Natural killer cell treated with Interleukin-12 subunit alpha and Interleukin-12 subunit beta and Interleukin-15 and Interleukin-18, amount 100 ng/mL, for 72 hours (primary cell): ENCODE results near the gene NOL4L. TPM values are rescaled to one million over a fixed set of nuclear protein-coding genes. Genes with fewer than 3 reads are reported as not detected.

Experiments used
- ATAC-seq, 2 donors: fragments of 150-1000 bp; cut with Tn5 transposase in 1 of 2; sonication (Bioruptor Pico), chemical (Tn5 transposase) in 1 of 2; 2 replicates each; pipeline ENCODE4 v1.10.0; 2021
- DNase-seq: peaks from one replicate; pipeline ENCODE4 v3.0.0; 2022; ENCODE audit warnings: low spot score
- H3K27ac Mint-ChIP-seq, 2 donors: 1 replicate in 1 of 2; 2 replicates in 1 of 2; pipeline ENCODE4 v1.8.0; 2022; ENCODE audit warnings: mixed read lengths in 2 of 2, mild to moderate bottlenecking in 1 of 2, moderate library complexity in 1 of 2
- H3K27me3 Mint-ChIP-seq, 2 donors: 1 replicate in 1 of 2; 2 replicates in 1 of 2; pipeline ENCODE4 v1.8.0; 2022; ENCODE audit warnings: mixed read lengths in 2 of 2
- H3K36me3 Mint-ChIP-seq: one replicate; pipeline ENCODE4 v1.8.0; 2022; ENCODE audit warnings: mixed read lengths
- H3K4me1 Mint-ChIP-seq, 2 donors: 1 replicate in 1 of 2; 2 replicates in 1 of 2; pipeline ENCODE4 v1.8.0; 2022; ENCODE audit warnings: low read depth in 2 of 2, mixed read lengths in 2 of 2, mild to moderate bottlenecking in 1 of 2
- H3K4me3 Mint-ChIP-seq: one replicate; pipeline ENCODE4 v1.8.0; 2022; ENCODE audit warnings: mixed read lengths
- H3K9me3 Mint-ChIP-seq: 2 replicates; pipeline ENCODE4 v1.8.0; 2022; ENCODE audit warnings: mixed read lengths
- total RNA-seq, 2 donors: library from RNA; stranded (reverse); gene quantifications; one replicate each; pipeline ENCODE4 v1.2.3, GENCODE V29; 2022

NOL4L gene
- total RNA-seq, 2 donors from 2014 or later = 20.0 to 20.1 TPM

GRCh38 chr20:32458061-32458836 is 126.9 kb downstream of the NOL4L start:
- Mint-ChIP-seq H3K4me3 (no peak overlapping the region), H3K27ac (peak overlapping the region in 1 of 2 donors; percentile 79), H3K27me3 (no peaks in the 10 kb centered on the region), H3K36me3 (no peaks in the 10 kb centered on the region), H3K9me3 (no peaks in the 10 kb centered on the region), H3K4me1 (peaks cover 0 to 21% of the 10 kb centered on the region in 2 donors)
- ATAC-seq (no peak), DNase-seq (no peak)

GRCh38 chr20:32457479-32457986 is 127.6 kb downstream of the NOL4L start:
- DNase-seq (no peak), ATAC-seq (peak in 1 of 2 donors; percentile 57)
- Mint-ChIP-seq H3K9me3 (no peaks in the 10 kb centered on the region), H3K36me3 (no peaks in the 10 kb centered on the region), H3K4me1 (peaks cover 0 to 23% of the 10 kb centered on the region in 2 donors), H3K27ac (peak overlapping the region in 1 of 2 donors; percentile 79), H3K4me3 (no peak overlapping the region), H3K27me3 (no peaks in the 10 kb centered on the region)

GRCh38 chr20:32456869-32457478 is 128.2 kb downstream of the NOL4L start:
- no peak for DNase-seq
- Mint-ChIP-seq H3K36me3 (no peaks in the 10 kb centered on the region), H3K4me1 (peaks cover 0 to 21% of the 10 kb centered on the region in 2 donors), H3K4me3 (no peak overlapping the region), H3K27ac (no peak overlapping the region), H3K27me3 (no peaks in the 10 kb centered on the region), H3K9me3 (no peaks in the 10 kb centered on the region)
- ATAC-seq = peak; percentile 21 to 29

- Mint-ChIP-seq H3K36me3 (no peaks in the 10 kb centered on the region), H3K4me1 (peaks cover 0 to 24% of the 10 kb centered on the region in 2 donors), H3K4me3 (no peak overlapping the region), H3K27me3 (no peaks in the 10 kb centered on the region), H3K9me3 (no peaks in the 10 kb centered on the region), H3K27ac (no peak overlapping the region)
- ATAC-seq (no peak), DNase-seq (no peak)
Observed at GRCh38 chr20:32455901-32456701, 129.0 kb downstream of the NOL4L start.

- H3K27ac Mint-ChIP-seq = peak overlapping the region in 1 of 2 donors; percentile 76
- no peaks in the 10 kb centered on the region for H3K36me3 Mint-ChIP-seq
- H3K4me3 Mint-ChIP-seq = no peak overlapping the region
- no peaks in the 10 kb centered on the region for H3K9me3 Mint-ChIP-seq
- DNase-seq (no peak), ATAC-seq (no peak)
- peaks cover under 1 to 25% of the 10 kb centered on the region in 2 donors for H3K4me1 Mint-ChIP-seq
- no peaks in the 10 kb centered on the region for H3K27me3 Mint-ChIP-seq
Observed at GRCh38 chr20:32455171-32455900, 129.8 kb downstream of the NOL4L start.

- Mint-ChIP-seq H3K9me3 (no peaks in the 10 kb centered on the region), H3K36me3 (no peaks in the 10 kb centered on the region), H3K4me3 (no peak overlapping the region), H3K4me1 (peaks cover 9 to 21% of the 10 kb centered on the region in 2 donors), H3K27me3 (no peaks in the 10 kb centered on the region), H3K27ac (peak overlapping the region in 1 of 2 donors; percentile 76)
- DNase-seq (no peak), ATAC-seq (no peak)
Observed at GRCh38 chr20:32454164-32455145, 130.7 kb downstream of the NOL4L start.

- DNase-seq (no peak), ATAC-seq (no peak)
- no peak overlapping the region for H3K4me3 Mint-ChIP-seq
- no peak overlapping the region for H3K27ac Mint-ChIP-seq
- H3K27me3 Mint-ChIP-seq = no peaks in the 10 kb centered on the region
- no peaks in the 10 kb centered on the region for H3K9me3 Mint-ChIP-seq
- H3K36me3 Mint-ChIP-seq = no peaks in the 10 kb centered on the region
- H3K4me1 Mint-ChIP-seq = peaks cover 11 to 18% of the 10 kb centered on the region in 2 donors
Observed at GRCh38 chr20:32453467-32454163, 131.5 kb downstream of the NOL4L start.

GRCh38 chr20:32452776-32453466 is 132.2 kb downstream of the NOL4L start:
- Mint-ChIP-seq H3K27me3 (no peaks in the 10 kb centered on the region), H3K9me3 (no peaks in the 10 kb centered on the region), H3K4me3 (no peak overlapping the region), H3K4me1 (peaks cover 11% of the 10 kb centered on the region in 2 donors), H3K27ac (peak overlapping the region in 1 of 2 donors; percentile 72), H3K36me3 (no peaks in the 10 kb centered on the region)
- ATAC-seq (no peak), DNase-seq (no peak)

- H3K27ac Mint-ChIP-seq = peak overlapping the region in 1 of 2 donors; percentile 72
- H3K4me3 Mint-ChIP-seq = no peak overlapping the region
- DNase-seq (no peak), ATAC-seq (no peak)
- no peaks in the 10 kb centered on the region for H3K27me3 Mint-ChIP-seq
- H3K9me3 Mint-ChIP-seq = no peaks in the 10 kb centered on the region
- H3K36me3 Mint-ChIP-seq = no peaks in the 10 kb centered on the region
- H3K4me1 Mint-ChIP-seq = peaks cover 10 to 11% of the 10 kb centered on the region in 2 donors
Observed at GRCh38 chr20:32451682-32452461, 133.3 kb downstream of the NOL4L start.

- no peak for ATAC-seq
- H3K36me3 Mint-ChIP-seq = no peaks in the 10 kb centered on the region
Observed at GRCh38 chr20:32451340-32451681, 133.8 kb downstream of the NOL4L start.

GRCh38 chr20:32450484-32451061 is 134.6 kb downstream of the NOL4L start:
- no peaks in the 10 kb centered on the region for H3K27me3 Mint-ChIP-seq
- peak overlapping the region in 1 of 2 donors; percentile 80 for H3K27ac Mint-ChIP-seq
- no peak overlapping the region for H3K4me3 Mint-ChIP-seq
- H3K4me1 Mint-ChIP-seq = peaks cover 11 to 13% of the 10 kb centered on the region in 2 donors
- ATAC-seq = no peak
- no peaks in the 10 kb centered on the region for H3K9me3 Mint-ChIP-seq
- no peak for DNase-seq
- H3K36me3 Mint-ChIP-seq = no peaks in the 10 kb centered on the region

More at GRCh38 chr20:32451340-32451681, 133.8 kb downstream of the NOL4L start:
- peak overlapping the region in 1 of 2 donors; percentile 72 for H3K27ac Mint-ChIP-seq
- peaks cover 10 to 11% of the 10 kb centered on the region in 2 donors for H3K4me1 Mint-ChIP-seq
- H3K9me3 Mint-ChIP-seq = no peaks in the 10 kb centered on the region
- no peaks in the 10 kb centered on the region for H3K27me3 Mint-ChIP-seq
- no peak overlapping the region for H3K4me3 Mint-ChIP-seq
- no peak for DNase-seq
